Thoracic aorta (tissue), 2 donors: Measurements from ENCODE around the gene SMYD4. TPM values are rescaled to one million over a fixed set of nuclear protein-coding genes. Genes with fewer than 3 reads are reported as not detected.
"Not testable (repeated sequence)": the region's sequence is repeated elsewhere in the genome, so short reads cannot be mapped to it uniquely, and the experiment has no call there.

Experiments used
- ATAC-seq: fragments of 150-250 bp; one replicate; pipeline ENCODE4 v1.8.0; 2017; ENCODE audit warnings: low read depth; ENCODE audit not compliant: insufficient number of reproducible peaks, low FRiP score
- DNase-seq: peaks from one replicate; pipeline ENCODE4 v3.0.0-alpha.2; 2020; ENCODE audit warnings: low spot score
- H3K27ac ChIP-seq, 2 donors: fragments of 200-600 bp; sonication (generic); 1 replicate in 1 of 2; 2 replicates in 1 of 2; pipeline ENCODE4 v1.5.1; 2016; ENCODE audit warnings: mild to moderate bottlenecking in 2 of 2, moderate library complexity in 2 of 2
- H3K27me3 ChIP-seq: fragments of 200-600 bp; sonication (generic); replicated peaks from 2 replicates; pipeline ENCODE4 v1.6.0; 2016; ENCODE audit warnings: mild to moderate bottlenecking; ENCODE audit not compliant: insufficient read depth
- H3K36me3 ChIP-seq: fragments of 200-600 bp; sonication (generic); one replicate; pipeline ENCODE4 v1.5.1; 2016
- H3K4me1 ChIP-seq, 2 donors: fragments of 200-600 bp; sonication (generic); 1 replicate in 1 of 2; 2 replicates in 1 of 2; pipeline versions ENCODE4 v1.5.1 to v1.6.0; 2016; ENCODE audit warnings: low read depth in 2 of 2, mild to moderate bottlenecking in 1 of 2; ENCODE audit not compliant: control insufficient read depth in 1 of 2
- H3K4me3 ChIP-seq: fragments of 200-600 bp; sonication (generic); 2 replicates; pipeline ENCODE4 v1.5.1; 2016; ENCODE audit warnings: mild to moderate bottlenecking
- H3K9me3 ChIP-seq: fragments of 200-600 bp; sonication (generic); 2 replicates; pipeline ENCODE4 v1.5.1; 2016
- CTCF ChIP-seq: fragments of 200-600 bp; sonication (generic); IDR thresholded peaks from one replicate; pipeline ENCODE4 v1.5.1; 2019; ENCODE audit warnings: antibody characterized with exemption
- total RNA-seq, 2 donors: library from RNA; depleted of rRNA; stranded (reverse); fragments of >200 nt; gene quantifications; one replicate each; pipeline versions ENCODE4 v1.1.0 to v1.2.3, GENCODE V29; 2016

SMYD4 gene
- total RNA-seq, 2 donors from 2014 or later: 12.6 to 13.3 TPM

DNA sequence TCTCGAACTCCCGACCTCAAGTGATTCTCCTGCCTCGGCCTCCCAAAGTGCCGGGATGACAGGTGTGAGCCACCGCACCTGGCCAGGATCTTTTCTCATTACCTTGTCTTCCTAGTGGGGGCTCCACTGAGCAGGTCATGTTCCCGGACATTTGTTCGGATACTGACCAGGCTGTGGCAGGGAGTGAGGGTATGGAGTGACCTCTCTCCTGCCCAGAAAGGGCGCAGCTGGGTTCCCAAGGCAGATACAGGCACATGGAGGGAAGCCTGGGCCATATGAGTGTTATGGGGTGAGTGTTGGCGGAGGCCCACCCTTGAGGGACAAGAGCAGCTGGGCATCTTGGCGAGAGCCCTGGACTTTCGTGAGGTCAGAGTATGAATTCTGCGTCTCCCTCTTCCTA lies 62.3 kb downstream of the SMYD4 start:
- DNase-seq (no peak), ATAC-seq (no peak)
- Histone ChIP-seq H3K36me3 (no peaks in the 10 kb centered on the region), H3K4me1 (peaks cover 3 to 18% of the 10 kb centered on the region in 2 donors), H3K27me3 (no peaks in the 10 kb centered on the region), H3K4me3 (no peak overlapping the region), H3K9me3 (no peaks in the 10 kb centered on the region), H3K27ac (no peak overlapping the region)
- TF ChIP-seq CTCF: no peak

GRCh38 chr17:1766382-1767135 lies 63.1 kb downstream of the SMYD4 start:
- Histone ChIP-seq H3K27me3 (no peaks in the 10 kb centered on the region), H3K36me3 (no peaks in the 10 kb centered on the region), H3K27ac (no peak overlapping the region), H3K4me3 (no peak overlapping the region), H3K4me1 (peaks cover 3 to 18% of the 10 kb centered on the region in 2 donors), H3K9me3 (no peaks in the 10 kb centered on the region)
- ATAC-seq (no peak), DNase-seq (no peak)
- TF ChIP-seq CTCF: no peak

- no peaks in the 10 kb centered on the region for H3K9me3 ChIP-seq
- no peak overlapping the region for H3K27ac ChIP-seq
- ATAC-seq (no peak), DNase-seq (no peak)
- H3K4me1 ChIP-seq: peaks cover 3 to 18% of the 10 kb centered on the region in 2 donors
- H3K36me3 ChIP-seq: no peaks in the 10 kb centered on the region
- H3K27me3 ChIP-seq: no peaks in the 10 kb centered on the region
- TF ChIP-seq CTCF: no peak
- H3K4me3 ChIP-seq: no peak overlapping the region
Measured at GRCh38 chr17:1765576-1765975, 64.1 kb downstream of the SMYD4 start.

GRCh38 chr17:1764705-1765104 lies 65.0 kb downstream of the SMYD4 start:
- H3K27me3 ChIP-seq, ATAC-seq, H3K36me3 ChIP-seq, H3K4me3 ChIP-seq, DNase-seq, H3K9me3 ChIP-seq: not testable (repeated sequence)
- Histone ChIP-seq H3K4me1 (peaks cover 3 to 18% of the 10 kb centered on the region in 2 donors), H3K27ac (peak overlapping the region in 1 of 2 donors; percentile 47)

DNA sequence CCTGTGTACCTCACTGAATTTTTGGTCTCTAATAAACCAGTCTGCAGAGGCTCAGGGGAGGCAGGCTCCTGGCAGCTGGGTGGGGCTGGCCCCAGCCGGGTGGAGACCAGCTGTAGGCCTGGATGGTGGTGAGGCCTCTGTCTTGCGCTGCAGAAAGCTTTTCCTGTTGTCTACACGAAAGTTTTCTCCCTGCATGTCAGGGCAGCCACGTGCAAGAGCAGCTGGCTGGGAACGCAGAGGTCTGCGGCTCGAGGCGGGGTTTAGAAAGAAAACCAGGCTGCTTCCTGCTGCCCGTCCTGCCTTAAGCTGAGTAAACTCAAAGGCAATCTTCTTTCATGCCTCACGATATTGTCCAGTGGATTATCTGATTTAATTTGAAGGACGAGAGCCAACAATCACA lies 65.4 kb downstream of the SMYD4 start:
- Histone ChIP-seq H3K36me3 (no peaks in the 10 kb centered on the region), H3K27ac (peak overlapping the region; percentile 1 to 47), H3K9me3 (no peaks in the 10 kb centered on the region), H3K4me1 (peaks cover 3 to 18% of the 10 kb centered on the region in 2 donors), H3K27me3 (no peaks in the 10 kb centered on the region), H3K4me3 (no peak overlapping the region)
- DNase-seq: no peak
- ATAC-seq: peak; percentile 8
- no peak for TF ChIP-seq CTCF
